GM23338 (cell line): ENCODE measurements around the gene CNTN1.

Source experiments
- CREB1 ChIP-seq: fragments of 250-450 bp; sonication (Bioruptor Pico); IDR thresholded peaks from 2 replicates; pipeline ENCODE4 v1.5.0; 2020; ENCODE audit warnings: low read depth, mild to moderate bottlenecking, moderate library complexity
- CTCF ChIP-seq, 2 experiments: fragments of 200-600 bp in 1 of 2; sonication (generic) in 1 of 2; conservative IDR thresholded peaks; 2 replicates each; pipeline versions ENCODE4 v1.5.1 to v1.6.1; 2016 to 2017; ENCODE audit warnings: antibody characterized with exemption in 2 of 2, low read depth in 2 of 2, mild to moderate bottlenecking in 2 of 2, moderate library complexity in 1 of 2
- ETS1 ChIP-seq: IDR thresholded peaks from 2 replicates; pipeline ENCODE4 v1.6.1; 2016; ENCODE audit warnings: antibody characterized with exemption
- EZH2 ChIP-seq: fragments of 200-600 bp; sonication (generic); IDR thresholded peaks from one replicate; pipeline ENCODE4 v1.8.0; 2017; ENCODE audit warnings: antibody characterized with exemption, mild to moderate bottlenecking, low read depth; ENCODE audit not compliant: unreplicated experiment
- EZH2phosphoT487 ChIP-seq: fragments of 200-600 bp; sonication (generic); IDR thresholded peaks from one replicate; pipeline ENCODE4 v1.8.1; 2018; ENCODE audit warnings: antibody characterized with exemption; ENCODE audit not compliant: unreplicated experiment
- JUNB ChIP-seq: IDR thresholded peaks from one replicate; pipeline ENCODE4 v1.6.1; 2016; ENCODE audit warnings: antibody characterized with exemption; ENCODE audit not compliant: unreplicated experiment
- NANOG ChIP-seq: IDR thresholded peaks from 2 replicates; pipeline ENCODE4 v1.6.1; 2016; ENCODE audit warnings: antibody characterized with exemption, borderline replicate concordance
- POLR2AphosphoS5 ChIP-seq: IDR thresholded peaks from 2 replicates; pipeline ENCODE4 v1.6.1; 2016; ENCODE audit warnings: antibody characterized with exemption, low read depth
- REST ChIP-seq: IDR thresholded peaks from one replicate; pipeline ENCODE4 v1.6.1; 2018; ENCODE audit warnings: antibody characterized with exemption; ENCODE audit not compliant: unreplicated experiment
- STAT1 ChIP-seq: IDR thresholded peaks from one replicate; pipeline ENCODE4 v1.6.1; 2016; ENCODE audit warnings: antibody characterized with exemption; ENCODE audit not compliant: unreplicated experiment
- ZNF331 ChIP-seq: fragments of 250-450 bp; sonication (Bioruptor Pico); IDR thresholded peaks from 2 replicates; pipeline ENCODE4 v1.5.0; 2020; ENCODE audit warnings: low read depth, mild to moderate bottlenecking, moderate library complexity

GRCh38 chr12:40903040-40903439, 210.8 kb downstream of the CNTN1 start:
- no peak for TF ChIP-seq CTCF (conservative IDR thresholded peaks at IDR 0.05; ENCODE audit: low read depth in 2 of 2)
- TF ChIP-seq POLR2AphosphoS5: no peak
- TF ChIP-seq EZH2: no peak
- no peak for TF ChIP-seq REST
- TF ChIP-seq STAT1: no peak
- no peak for TF ChIP-seq EZH2phosphoT487
- no peak for TF ChIP-seq CREB1 (CRISPR knock-in tag)
- no peak for TF ChIP-seq JUNB
- no peak for TF ChIP-seq ETS1
- no peak for TF ChIP-seq NANOG
- no peak for TF ChIP-seq ZNF331 (CRISPR knock-in tag)
